SK-N-SH treated with all-trans-retinoic acid at 6 μM for 48 hours (cell line): ENCODE measurements around the gene MEGF9.

Source experiments
- ATAC-seq: fragments of 200-7000 bp; cut with Tn5 transposase; 3 replicates; pipeline ENCODE4 v1.9.1; 2020; ENCODE audit warnings: mild to moderate bottlenecking, moderate library complexity
- ARNTL ChIP-seq: fragments of 450-650 bp; formaldehyde crosslinking; IDR thresholded peaks from 2 replicates; pipeline ENCODE4 v1.5.0; 2020; ENCODE audit warnings: low read depth, mild to moderate bottlenecking, moderate library complexity, borderline replicate concordance
- BACH2 ChIP-seq: fragments of 250-450 bp; sonication (Bioruptor Pico); IDR thresholded peaks from 2 replicates; pipeline ENCODE4 v1.9.0; 2021; ENCODE audit warnings: mild to moderate bottlenecking, borderline replicate concordance
- CREB5 ChIP-seq: fragments of 250-450 bp; sonication (Bioruptor Pico); IDR thresholded peaks from 2 replicates; pipeline ENCODE4 v1.5.1; 2020; ENCODE audit warnings: low read depth, mild to moderate bottlenecking, moderate library complexity
- CSDC2 ChIP-seq: fragments of 250-450 bp; sonication (Bioruptor Pico); IDR thresholded peaks from 2 replicates; pipeline ENCODE4 v1.5.0; 2020; ENCODE audit warnings: mild to moderate bottlenecking, moderate library complexity
- CSRNP3 ChIP-seq: fragments of 250-450 bp; sonication (Bioruptor Pico); IDR thresholded peaks from 2 replicates; pipeline ENCODE4 v1.5.1; 2021; ENCODE audit warnings: mild to moderate bottlenecking, moderate library complexity
- ESRRG ChIP-seq: fragments of 250-450 bp; sonication (Bioruptor Pico); IDR thresholded peaks from 2 replicates; pipeline ENCODE4 v1.6.1; 2021; ENCODE audit warnings: mild to moderate bottlenecking
- GLIS3 ChIP-seq: fragments of 250-450 bp; sonication (Bioruptor Pico); IDR thresholded peaks from 2 replicates; pipeline ENCODE4 v1.5.0; 2020; ENCODE audit warnings: mild to moderate bottlenecking, moderate library complexity
- ISL1 ChIP-seq: fragments of 250-450 bp; sonication (Bioruptor Pico); IDR thresholded peaks from 2 replicates; pipeline ENCODE4 v2.1.2; 2022; ENCODE audit warnings: mild to moderate bottlenecking, moderate library complexity
- OSR1 ChIP-seq: fragments of 250-450 bp; sonication (Bioruptor Pico); IDR thresholded peaks from 2 replicates; pipeline ENCODE4 v1.8.0; 2022; ENCODE audit warnings: moderate library complexity, mild to moderate bottlenecking, inconsistent platforms
- PATZ1 ChIP-seq: fragments of 250-450 bp; sonication (Bioruptor Pico); IDR thresholded peaks from 2 replicates; pipeline ENCODE4 v1.8.0; 2020; ENCODE audit warnings: mild to moderate bottlenecking, moderate library complexity, borderline replicate concordance
- POU6F1 ChIP-seq: fragments of 250-450 bp; sonication (Bioruptor Pico); IDR thresholded peaks from 2 replicates; pipeline ENCODE4 v1.8.0; 2021; ENCODE audit warnings: low read depth, mild to moderate bottlenecking, moderate library complexity, borderline replicate concordance
- SNAI2 ChIP-seq: fragments of 250-450 bp; sonication (Bioruptor Pico); IDR thresholded peaks from 2 replicates; pipeline ENCODE4 v1.5.0; 2020; ENCODE audit warnings: mild to moderate bottlenecking, moderate library complexity
- TCF4 ChIP-seq: fragments of 250-450 bp; sonication (Bioruptor Pico); IDR thresholded peaks from 2 replicates; pipeline ENCODE4 v1.8.0; 2021; ENCODE audit warnings: mild to moderate bottlenecking, moderate library complexity, borderline replicate concordance
- TOX ChIP-seq: fragments of 250-450 bp; sonication (Bioruptor Pico); IDR thresholded peaks from 2 replicates; pipeline ENCODE4 v1.8.0; 2021; ENCODE audit warnings: mild to moderate bottlenecking, moderate library complexity, borderline replicate concordance
- TSHZ2 ChIP-seq: fragments of 250-450 bp; sonication (Bioruptor Pico); IDR thresholded peaks from 2 replicates; pipeline ENCODE4 v1.5.0; 2020; ENCODE audit warnings: mild to moderate bottlenecking, moderate library complexity
- ZC3H10 ChIP-seq: fragments of 250-450 bp; sonication (Bioruptor Pico); IDR thresholded peaks from 2 replicates; pipeline ENCODE4 v1.5.1; 2021; ENCODE audit warnings: mild to moderate bottlenecking, moderate library complexity
- ZFP3 ChIP-seq: fragments of 250-450 bp; sonication (Bioruptor Pico); IDR thresholded peaks from 2 replicates; pipeline ENCODE4 v1.5.0; 2020; ENCODE audit warnings: mild to moderate bottlenecking, moderate library complexity
- ZFP30 ChIP-seq: fragments of 450-650 bp; formaldehyde crosslinking; IDR thresholded peaks from 2 replicates; pipeline ENCODE4 v1.5.0; 2022; ENCODE audit warnings: mild to moderate bottlenecking, moderate library complexity
- ZNF565 ChIP-seq: fragments of 450-650 bp; formaldehyde crosslinking; conservative IDR thresholded peaks from 2 replicates; pipeline ENCODE4 v1.5.0; 2020; ENCODE audit warnings: low read depth, mild to moderate bottlenecking, moderate library complexity
- ZNF8 ChIP-seq: fragments of 450-650 bp; formaldehyde crosslinking; IDR thresholded peaks from 2 replicates; pipeline ENCODE4 v1.5.0; 2020; ENCODE audit warnings: mild to moderate bottlenecking, moderate library complexity

The MEGF9 gene

GRCh38 chr9:120622790-120623189 lies 91.5 kb downstream of the MEGF9 start:
- TF ChIP-seq ZC3H10 (CRISPR knock-in tag) = no peak
- TF ChIP-seq CSDC2 (CRISPR knock-in tag) = no peak
- no peak for TF ChIP-seq TCF4 (CRISPR knock-in tag)
- TF ChIP-seq TOX = no peak
- TF ChIP-seq OSR1 (CRISPR knock-in tag) = no peak
- no peak for TF ChIP-seq ZFP3 (CRISPR knock-in tag)
- no peak for TF ChIP-seq SNAI2 (CRISPR knock-in tag)
- no peak for TF ChIP-seq PATZ1 (CRISPR knock-in tag)
- TF ChIP-seq ISL1 = no peak
- no peak for TF ChIP-seq ZNF565 (CRISPR knock-in tag)
- TF ChIP-seq TSHZ2 (CRISPR knock-in tag) = no peak
- no peak for TF ChIP-seq ESRRG (CRISPR knock-in tag)
- no peak for TF ChIP-seq CREB5 (CRISPR knock-in tag)
- no peak for TF ChIP-seq ZNF8 (CRISPR knock-in tag)
- TF ChIP-seq GLIS3 = no peak
- no peak for TF ChIP-seq CSRNP3
- TF ChIP-seq ARNTL = no peak
- no peak for TF ChIP-seq BACH2 (CRISPR knock-in tag)
- TF ChIP-seq, all 23 proteins: peak for 0
- ATAC-seq = no peak

- TF ChIP-seq SNAI2 (CRISPR knock-in tag) = no peak
- TF ChIP-seq ISL1 = no peak
- no peak for TF ChIP-seq CREB5 (CRISPR knock-in tag)
- TF ChIP-seq TOX = no peak
- TF ChIP-seq POU6F1 = no peak
- TF ChIP-seq OSR1 (CRISPR knock-in tag) = no peak
- no peak for TF ChIP-seq ZFP30 (CRISPR knock-in tag)
- TF ChIP-seq PATZ1 (CRISPR knock-in tag) = no peak
- no peak for TF ChIP-seq GLIS3
Observed at GRCh38 chr9:120621941-120622340, 92.3 kb downstream of the MEGF9 start.

More at GRCh38 chr9:120621941-120622340, 92.3 kb downstream of the MEGF9 start:
- no peak for ATAC-seq
